ENCODE measurements around the gene TRMT1.

The TRMT1 gene

GRCh38 chr19:13082192-13083007 is 34.1 kb downstream of the TRMT1 start:
- Histone ChIP-seq H3K4me1 (ENCODE audit: control insufficient read depth in 1 of 2, insufficient read depth in 2 of 2, low read length in 2 of 2) (peaks cover 13 to 61% of the 10 kb centered on the region in 2 donors), H3K9me3 (ENCODE audit: control insufficient read depth in 1 of 2, low read length in 2 of 2) (no peaks in the 10 kb centered on the region), H3K27ac (ENCODE audit: low read length) (no peak overlapping the region), H3K27me3 (ENCODE audit: low read depth, low read length) (no peaks in the 10 kb centered on the region), H3K4me3 (ENCODE audit: low read depth in 1 of 2, low read length in 2 of 2) (no peak overlapping the region), H3K36me3 (ENCODE audit: control insufficient read depth in 1 of 2, insufficient read depth in 2 of 2, low read length in 2 of 2) (peaks cover 9 to 20% of the 10 kb centered on the region in 2 donors)

GRCh38 chr19:13079542-13079986 is 37.0 kb downstream of the TRMT1 start:
- H3K27ac ChIP-seq (ENCODE audit: low read length), result peak overlapping the region; percentile 58
- peaks cover 7 to 72% of the 10 kb centered on the region in 2 donors for H3K4me1 ChIP-seq (ENCODE audit: control insufficient read depth in 1 of 2, insufficient read depth in 2 of 2, low read length in 2 of 2)
- peaks cover 9 to 33% of the 10 kb centered on the region in 2 donors for H3K36me3 ChIP-seq (ENCODE audit: control insufficient read depth in 1 of 2, insufficient read depth in 2 of 2, low read length in 2 of 2)
- H3K9me3 ChIP-seq (ENCODE audit: control insufficient read depth in 1 of 2, low read length in 2 of 2), result no peaks in the 10 kb centered on the region
- H3K27me3 ChIP-seq (ENCODE audit: low read depth, low read length), result no peaks in the 10 kb centered on the region
- no peak overlapping the region for H3K4me3 ChIP-seq (ENCODE audit: low read depth in 1 of 2, low read length in 2 of 2)

- Histone ChIP-seq H3K27me3 (ENCODE audit: low read depth, low read length) (no peaks in the 10 kb centered on the region), H3K27ac (ENCODE audit: low read length) (peak overlapping the region; percentile 58), H3K4me1 (ENCODE audit: control insufficient read depth in 1 of 2, insufficient read depth in 2 of 2, low read length in 2 of 2) (peaks cover 7 to 77% of the 10 kb centered on the region in 2 donors), H3K36me3 (ENCODE audit: control insufficient read depth in 1 of 2, insufficient read depth in 2 of 2, low read length in 2 of 2) (peaks cover 13 to 34% of the 10 kb centered on the region in 2 donors), H3K9me3 (ENCODE audit: control insufficient read depth in 1 of 2, low read length in 2 of 2) (no peaks in the 10 kb centered on the region), H3K4me3 (ENCODE audit: low read depth in 1 of 2, low read length in 2 of 2) (no peak overlapping the region)
Observed at GRCh38 chr19:13078897-13079541, 37.5 kb downstream of the TRMT1 start.

GRCh38 chr19:13078381-13078780 is 38.2 kb downstream of the TRMT1 start:
- Histone ChIP-seq H3K27ac (ENCODE audit: low read length) (no peak overlapping the region), H3K36me3 (ENCODE audit: control insufficient read depth in 1 of 2, insufficient read depth in 2 of 2, low read length in 2 of 2) (peaks cover 19 to 34% of the 10 kb centered on the region in 2 donors)

GRCh38 chr19:13077240-13077639 is 39.3 kb downstream of the TRMT1 start:
- peaks cover 19 to 36% of the 10 kb centered on the region in 2 donors for H3K36me3 ChIP-seq (ENCODE audit: control insufficient read depth in 1 of 2, insufficient read depth in 2 of 2, low read length in 2 of 2)
- H3K4me3 ChIP-seq (ENCODE audit: low read depth in 1 of 2, low read length in 2 of 2), result no peak overlapping the region
- no peak overlapping the region for H3K27ac ChIP-seq (ENCODE audit: low read length)
- no peaks in the 10 kb centered on the region for H3K9me3 ChIP-seq (ENCODE audit: control insufficient read depth in 1 of 2, low read length in 2 of 2)
- peaks cover 7 to 73% of the 10 kb centered on the region in 2 donors for H3K4me1 ChIP-seq (ENCODE audit: control insufficient read depth in 1 of 2, insufficient read depth in 2 of 2, low read length in 2 of 2)
- no peaks in the 10 kb centered on the region for H3K27me3 ChIP-seq (ENCODE audit: low read depth, low read length)

More at GRCh38 chr19:13078381-13078780, 38.2 kb downstream of the TRMT1 start:
- Histone ChIP-seq H3K4me1 (ENCODE audit: control insufficient read depth in 1 of 2, insufficient read depth in 2 of 2, low read length in 2 of 2) (peaks cover 7 to 75% of the 10 kb centered on the region in 2 donors), H3K4me3 (ENCODE audit: low read depth in 1 of 2, low read length in 2 of 2) (no peak overlapping the region), H3K9me3 (ENCODE audit: control insufficient read depth in 1 of 2, low read length in 2 of 2) (no peaks in the 10 kb centered on the region), H3K27me3 (ENCODE audit: low read depth, low read length) (no peaks in the 10 kb centered on the region)

GRCh38 chr19:13076787-13077186 is 39.8 kb downstream of the TRMT1 start:
- Histone ChIP-seq H3K27ac (ENCODE audit: low read length) (no peak overlapping the region), H3K4me1 (ENCODE audit: control insufficient read depth in 1 of 2, insufficient read depth in 2 of 2, low read length in 2 of 2) (peaks cover 7 to 68% of the 10 kb centered on the region in 2 donors), H3K36me3 (ENCODE audit: control insufficient read depth in 1 of 2, insufficient read depth in 2 of 2, low read length in 2 of 2) (peaks cover 19 to 32% of the 10 kb centered on the region in 2 donors)

GRCh38 chr19:13076320-13076719 is 40.2 kb downstream of the TRMT1 start:
- H3K27me3 ChIP-seq (ENCODE audit: low read depth, low read length), result no peaks in the 10 kb centered on the region
- H3K4me3 ChIP-seq (ENCODE audit: low read depth in 1 of 2, low read length in 2 of 2), result peak overlapping the region in 1 of 2 donors; percentile 12
- no peaks in the 10 kb centered on the region for H3K9me3 ChIP-seq (ENCODE audit: control insufficient read depth in 1 of 2, low read length in 2 of 2)
- H3K36me3 ChIP-seq (ENCODE audit: control insufficient read depth in 1 of 2, insufficient read depth in 2 of 2, low read length in 2 of 2), result peaks cover 19 to 28% of the 10 kb centered on the region in 2 donors
- no peak overlapping the region for H3K27ac ChIP-seq (ENCODE audit: low read length)
- peaks cover 7 to 65% of the 10 kb centered on the region in 2 donors for H3K4me1 ChIP-seq (ENCODE audit: control insufficient read depth in 1 of 2, insufficient read depth in 2 of 2, low read length in 2 of 2)

More at GRCh38 chr19:13076787-13077186, 39.8 kb downstream of the TRMT1 start:
- Histone ChIP-seq H3K27me3 (ENCODE audit: low read depth, low read length) (no peaks in the 10 kb centered on the region), H3K4me3 (ENCODE audit: low read depth in 1 of 2, low read length in 2 of 2) (peak overlapping the region in 1 of 2 donors; percentile 12), H3K9me3 (ENCODE audit: control insufficient read depth in 1 of 2, low read length in 2 of 2) (no peaks in the 10 kb centered on the region)

GRCh38 chr19:13074378-13074777 is 42.2 kb downstream of the TRMT1 start:
- H3K4me3 ChIP-seq (ENCODE audit: low read depth in 1 of 2, low read length in 2 of 2), result no peak overlapping the region
- no peaks in the 10 kb centered on the region for H3K27me3 ChIP-seq (ENCODE audit: low read depth, low read length)
- H3K36me3 ChIP-seq (ENCODE audit: control insufficient read depth in 1 of 2, insufficient read depth in 2 of 2, low read length in 2 of 2), result peaks cover 19 to 28% of the 10 kb centered on the region in 2 donors
- no peak overlapping the region for H3K27ac ChIP-seq (ENCODE audit: low read length)
- H3K9me3 ChIP-seq (ENCODE audit: control insufficient read depth in 1 of 2, low read length in 2 of 2), result no peaks in the 10 kb centered on the region
- H3K4me1 ChIP-seq (ENCODE audit: control insufficient read depth in 1 of 2, insufficient read depth in 2 of 2, low read length in 2 of 2), result peaks cover 7 to 71% of the 10 kb centered on the region in 2 donors

GRCh38 chr19:13073263-13073662 is 43.3 kb downstream of the TRMT1 start:
- no peaks in the 10 kb centered on the region for H3K9me3 ChIP-seq (ENCODE audit: control insufficient read depth in 1 of 2, low read length in 2 of 2)
- H3K4me1 ChIP-seq (ENCODE audit: control insufficient read depth in 1 of 2, insufficient read depth in 2 of 2, low read length in 2 of 2), result peaks cover 10 to 71% of the 10 kb centered on the region in 2 donors
- no peak overlapping the region for H3K4me3 ChIP-seq (ENCODE audit: low read depth in 1 of 2, low read length in 2 of 2)
- no peaks in the 10 kb centered on the region for H3K27me3 ChIP-seq (ENCODE audit: low read depth, low read length)
- no peak overlapping the region for H3K27ac ChIP-seq (ENCODE audit: low read length)
- peaks cover 19 to 28% of the 10 kb centered on the region in 2 donors for H3K36me3 ChIP-seq (ENCODE audit: control insufficient read depth in 1 of 2, insufficient read depth in 2 of 2, low read length in 2 of 2)

GRCh38 chr19:13072188-13072908 is 44.2 kb downstream of the TRMT1 start:
- H3K27ac ChIP-seq (ENCODE audit: low read length), result no peak overlapping the region

More at GRCh38 chr19:13072188-13072908, 44.2 kb downstream of the TRMT1 start:
- no peaks in the 10 kb centered on the region for H3K27me3 ChIP-seq (ENCODE audit: low read depth, low read length)
- no peaks in the 10 kb centered on the region for H3K9me3 ChIP-seq (ENCODE audit: control insufficient read depth in 1 of 2, low read length in 2 of 2)
- peaks cover 19 to 28% of the 10 kb centered on the region in 2 donors for H3K36me3 ChIP-seq (ENCODE audit: control insufficient read depth in 1 of 2, insufficient read depth in 2 of 2, low read length in 2 of 2)
- H3K4me3 ChIP-seq (ENCODE audit: low read depth in 1 of 2, low read length in 2 of 2), result no peak overlapping the region
- H3K4me1 ChIP-seq (ENCODE audit: control insufficient read depth in 1 of 2, insufficient read depth in 2 of 2, low read length in 2 of 2), result peaks cover 10 to 71% of the 10 kb centered on the region in 2 donors
